ENCODE results near the gene C12orf54.
"Not testable (repeated sequence)": the region's sequence is repeated elsewhere in the genome, so short reads cannot be mapped to it uniquely, and the experiment has no call there.

C12orf54 gene

DNA sequence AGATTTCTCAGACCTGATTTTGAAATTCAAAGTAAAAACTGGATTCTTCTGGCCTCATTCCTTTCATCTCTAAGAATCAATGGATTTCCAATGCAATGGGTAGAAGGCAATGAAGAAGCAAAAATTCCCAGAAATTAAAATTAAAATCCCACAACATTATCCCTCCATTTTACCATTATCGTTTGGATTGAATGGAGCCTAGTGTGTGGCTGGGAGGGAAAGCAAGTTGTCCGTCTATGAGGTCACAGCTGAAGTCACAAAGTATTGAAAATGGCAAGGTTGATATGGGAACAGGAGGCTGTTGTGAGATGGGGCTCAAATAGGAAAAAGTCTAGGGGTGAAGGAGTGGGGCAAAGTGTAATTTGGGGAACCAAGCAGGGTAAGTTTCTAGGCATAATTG lies at the start of gene C12orf54:
Gene C12orf54, plus strand, starts transcription at position 301 of the 400 bp plus-strand sequence. CDS start 799 bp downstream, outside the sequence.
- no peak for TF ChIP-seq POLR2A (IDR thresholded peaks at IDR 0.05; ENCODE audit: low read depth, low read length)
- DNase-seq (ENCODE audit: insufficient read length, low spot score) (no peak), FAIRE-seq (no peak)

DNA sequence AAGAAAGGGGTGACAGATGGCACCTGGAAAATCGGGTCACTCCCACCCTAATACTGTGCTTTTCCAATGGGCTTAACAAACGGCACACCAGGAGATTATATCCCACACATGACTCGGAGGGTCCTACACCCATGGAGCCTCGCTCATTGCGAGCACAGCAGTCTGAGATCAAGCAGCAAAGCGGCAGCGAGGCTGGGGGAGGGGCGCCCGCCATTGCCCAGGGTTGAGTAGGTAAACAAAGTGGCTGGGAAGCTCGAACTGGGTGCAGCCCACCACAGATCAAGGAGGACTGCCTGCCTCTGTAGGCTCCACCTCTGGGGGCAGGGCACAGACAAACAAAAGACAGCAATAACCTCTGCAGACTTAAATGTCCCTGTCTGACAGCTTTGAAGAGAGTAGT lies 48.3 kb upstream of the C12orf54 start:
- not testable (repeated sequence) for FAIRE-seq; DNase-seq (ENCODE audit: insufficient read length, low spot score)

DNA sequence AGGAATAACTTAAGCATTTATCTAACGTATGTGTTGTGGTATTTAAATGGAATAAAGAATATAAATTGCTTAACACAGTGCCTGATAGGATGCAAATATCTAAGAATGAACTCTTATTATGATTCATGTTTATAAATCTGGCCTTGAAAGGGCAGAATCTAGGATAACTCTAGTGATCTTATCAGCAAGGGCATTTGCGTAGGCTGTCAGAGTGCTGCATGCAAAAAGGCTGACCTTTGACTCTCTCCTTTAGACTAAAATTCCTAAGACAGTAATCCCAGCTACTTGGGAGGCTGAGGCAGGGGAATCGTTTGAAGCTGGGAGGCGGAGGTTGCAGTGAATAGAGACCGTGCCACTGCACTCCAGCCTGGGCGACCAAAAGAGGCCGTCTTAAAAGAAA lies 41.2 kb upstream of the C12orf54 start:
- TF ChIP-seq POLR2A (IDR thresholded peaks at IDR 0.05; ENCODE audit: low read depth, low read length), result no peak
- DNase-seq (ENCODE audit: insufficient read length, low spot score) (no peak), FAIRE-seq (no peak)

DNA sequence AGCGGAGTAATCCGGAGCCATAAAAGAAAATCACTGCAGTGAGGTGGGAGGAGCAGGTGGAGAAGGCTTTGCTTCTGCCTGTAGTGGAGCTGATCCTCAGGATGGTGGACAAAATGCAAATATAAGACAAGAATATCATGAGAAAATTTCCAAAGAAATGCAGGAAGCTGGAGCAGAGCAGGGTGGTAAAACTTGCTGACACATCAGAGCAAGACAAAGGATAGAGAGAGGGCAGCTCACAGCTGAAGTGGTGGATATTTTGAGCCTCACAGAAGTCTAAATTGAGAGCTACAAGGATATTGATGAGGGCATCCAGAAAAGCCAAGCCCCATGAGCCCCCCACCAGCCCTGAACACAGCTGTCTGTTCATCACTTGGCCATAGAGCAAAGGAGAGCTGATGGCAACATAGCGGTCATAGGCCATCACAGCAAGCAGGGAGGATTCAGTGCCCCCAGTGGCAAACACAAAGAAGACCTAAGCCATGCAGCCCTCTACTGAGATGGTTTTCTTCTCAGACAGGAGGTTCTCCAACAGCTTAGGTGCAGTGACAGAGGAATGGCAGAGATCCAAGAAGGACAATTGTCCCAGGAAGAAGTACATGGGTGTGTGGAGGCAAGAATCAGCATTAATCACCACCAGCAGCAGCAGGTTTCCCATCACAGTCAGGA lies 40.0 kb upstream of the C12orf54 start:
- DNase-seq (ENCODE audit: insufficient read length, low spot score) (no peak), FAIRE-seq (no peak)
- TF ChIP-seq POLR2A (IDR thresholded peaks at IDR 0.05; ENCODE audit: low read depth, low read length), result no peak

GRCh38 chr12:48445538-48445937 lies 36.8 kb upstream of the C12orf54 start:
- TF ChIP-seq POLR2A (IDR thresholded peaks at IDR 0.05; ENCODE audit: low read depth, low read length), result no peak
- DNase-seq (ENCODE audit: insufficient read length, low spot score) (no peak), FAIRE-seq (no peak)

- DNase-seq (ENCODE audit: insufficient read length, low spot score) (no peak), FAIRE-seq (no peak)
- TF ChIP-seq POLR2A (IDR thresholded peaks at IDR 0.05; ENCODE audit: low read depth, low read length), result no peak
These were observed 36.0 kb upstream of the C12orf54 start for GRCh38 chr12:48446161-48446776.

DNA sequence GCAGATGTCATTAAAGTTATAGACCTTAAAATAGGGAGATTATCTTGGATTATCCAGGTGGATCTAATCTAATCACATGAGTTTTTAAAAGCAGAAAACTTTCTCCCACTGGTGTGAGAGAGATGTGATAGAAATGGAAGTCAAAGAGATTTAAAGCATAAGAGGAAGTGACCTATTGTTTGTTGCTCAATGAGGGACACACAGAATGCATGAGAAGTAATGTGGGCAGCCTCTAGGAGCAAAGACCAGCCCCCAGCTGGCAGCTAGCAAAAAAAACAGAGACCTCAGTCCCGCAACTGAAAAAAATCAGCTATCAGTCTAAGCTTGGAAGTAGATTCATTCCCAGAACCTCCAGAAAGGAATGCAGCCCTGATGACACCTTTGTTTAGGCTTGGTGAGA lies 34.5 kb upstream of the C12orf54 start:
- DNase-seq (ENCODE audit: insufficient read length, low spot score) (no peak), FAIRE-seq (no peak)
- TF ChIP-seq POLR2A (IDR thresholded peaks at IDR 0.05; ENCODE audit: low read depth, low read length), result no peak

DNA sequence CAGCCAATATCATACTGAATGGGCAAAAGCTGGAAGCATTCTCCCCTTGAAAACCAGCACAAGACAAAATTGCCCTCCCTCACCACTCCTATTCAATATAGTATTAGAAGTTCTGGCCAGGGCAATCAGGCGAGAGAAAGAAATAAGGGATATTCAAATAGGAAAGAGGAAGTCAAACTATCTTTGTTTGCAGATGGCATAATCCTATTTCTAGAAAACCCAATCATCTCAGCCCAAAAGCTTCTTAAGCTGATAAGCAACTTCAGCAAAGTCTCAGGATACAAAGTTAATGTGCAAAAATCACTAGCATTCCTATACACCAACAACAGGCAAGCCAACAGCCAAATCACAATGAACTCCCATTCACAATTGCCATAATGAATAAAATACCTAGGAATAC lies 30.9 kb upstream of the C12orf54 start:
- FAIRE-seq (no peak), DNase-seq (ENCODE audit: insufficient read length, low spot score) (no peak)
- TF ChIP-seq POLR2A (IDR thresholded peaks at IDR 0.05; ENCODE audit: low read depth, low read length), result no peak

GRCh38 chr12:48452961-48453360 lies 29.3 kb upstream of the C12orf54 start:
- not testable (repeated sequence) for DNase-seq (ENCODE audit: insufficient read length, low spot score); FAIRE-seq

GRCh38 chr12:48454667-48455066 lies 27.6 kb upstream of the C12orf54 start:
- DNase-seq (ENCODE audit: insufficient read length, low spot score) (no peak), FAIRE-seq (no peak)
- no peak for TF ChIP-seq POLR2A (IDR thresholded peaks at IDR 0.05; ENCODE audit: low read depth, low read length)

DNA sequence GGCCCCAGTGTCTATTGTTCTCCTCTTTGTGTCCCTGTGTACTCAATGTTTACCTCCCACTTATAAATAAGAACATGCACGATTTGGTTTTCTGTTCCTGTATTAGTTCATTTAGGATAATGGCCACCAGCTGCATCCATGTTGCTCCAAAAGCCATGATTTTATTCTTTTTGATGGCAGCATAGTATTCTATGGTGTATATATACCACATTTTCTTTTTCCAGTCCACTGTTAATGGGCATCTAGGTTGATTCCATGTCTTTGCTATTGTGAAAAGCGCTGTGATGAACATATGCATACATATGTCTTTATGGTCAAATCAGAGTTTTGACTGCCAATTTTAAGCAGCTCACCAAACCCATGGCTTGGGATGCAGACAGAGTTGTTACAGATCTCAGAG lies 27.2 kb upstream of the C12orf54 start:
- no peak for DNase-seq (ENCODE audit: insufficient read length, low spot score)

GRCh38 chr12:48459259-48459658 lies 23.0 kb upstream of the C12orf54 start:
- DNase-seq (ENCODE audit: insufficient read length, low spot score), result no peak

More for the DNA sequence above, 27.2 kb upstream of the C12orf54 start:
- FAIRE-seq, result no peak
- no peak for TF ChIP-seq POLR2A (IDR thresholded peaks at IDR 0.05; ENCODE audit: low read depth, low read length)

GRCh38 chr12:48469027-48469426 lies 13.3 kb upstream of the C12orf54 start:
- DNase-seq (ENCODE audit: insufficient read length, low spot score); FAIRE-seq: not testable (repeated sequence)

More at GRCh38 chr12:48459259-48459658, 23.0 kb upstream of the C12orf54 start:
- TF ChIP-seq POLR2A (IDR thresholded peaks at IDR 0.05; ENCODE audit: low read depth, low read length), result no peak
- no peak for FAIRE-seq

GRCh38 chr12:48472259-48472658 lies 10.0 kb upstream of the C12orf54 start, which contains the start of gene ANP32D:
Gene ANP32D, plus strand, starts transcription at chr12:48472559. Its CDS starts 106 bp downstream, at chr12:48472665.
- DNase-seq (ENCODE audit: insufficient read length, low spot score) (no peak), FAIRE-seq (no peak)
- TF ChIP-seq POLR2A (IDR thresholded peaks at IDR 0.05; ENCODE audit: low read depth, low read length), result no peak

DNA sequence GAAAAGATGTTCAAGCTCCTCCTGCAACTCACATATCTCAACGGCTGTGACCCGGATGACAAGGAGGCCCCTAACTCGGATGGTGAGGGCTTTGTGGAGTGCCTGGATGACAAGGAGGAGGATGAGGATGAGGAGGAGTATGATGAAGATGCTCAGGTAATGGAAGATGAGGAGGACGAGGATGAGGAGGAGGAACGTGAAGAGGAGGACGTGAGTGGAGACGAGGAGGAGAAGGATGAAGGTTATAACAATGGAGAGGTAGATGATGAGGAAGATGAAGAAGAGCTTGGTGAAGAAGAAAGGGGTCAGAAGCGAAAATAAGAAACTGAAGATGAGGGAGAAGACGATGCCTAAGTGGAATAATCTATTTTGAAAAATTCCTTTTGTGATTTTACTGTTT lies 9.2 kb upstream of the C12orf54 start:
- no peak for DNase-seq (ENCODE audit: insufficient read length, low spot score)
- FAIRE-seq, result no peak
- TF ChIP-seq POLR2A (IDR thresholded peaks at IDR 0.05; ENCODE audit: low read depth, low read length), result no peak

DNA sequence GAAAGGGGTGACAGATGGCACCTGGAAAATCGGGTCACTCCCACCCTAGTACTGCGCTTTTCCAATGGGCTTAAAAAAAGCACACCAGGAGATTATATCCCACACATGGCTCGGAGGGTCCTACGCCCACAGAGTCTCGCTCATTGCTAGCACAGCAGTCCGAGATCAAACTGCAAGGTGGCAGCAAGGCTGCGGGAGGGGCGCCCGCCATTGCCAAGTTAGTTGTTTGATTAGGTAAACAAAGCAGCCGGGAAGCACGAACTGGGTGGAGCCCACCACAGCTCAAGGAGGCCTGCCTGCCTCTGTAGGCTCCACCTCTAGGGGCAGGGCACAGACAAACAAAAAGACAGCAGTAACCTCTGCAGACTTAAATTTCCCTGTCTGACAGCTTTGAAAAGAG lies 7.8 kb upstream of the C12orf54 start:
- DNase-seq (ENCODE audit: insufficient read length, low spot score); FAIRE-seq: not testable (repeated sequence)
